HEK293 (cell line): ENCODE results near the gene TPCN2.
A peak's percentile ranks its signal among the peaks of the same experiment; 100 is the strongest.

ENCODE experiments used
- CTCF ChIA-PET: fragments of 350-600 bp; formaldehyde crosslinking; extraction: SDS; loops from one replicate; lab custom pipeline; 2021; ENCODE audit warnings: antibody characterized with exemption; lab: Yijun Ruan, JAX
- POLR2A ChIA-PET: fragments of 300-600 bp; formaldehyde crosslinking; extraction: SDS; loops from one replicate; lab custom pipeline; 2020; ENCODE audit warnings: antibody characterized with exemption, inconsistent platforms; lab: Yijun Ruan, JAX
- H3K27ac ChIP-seq: fragments of 200-500 bp; sonication (Bioruptor generic); 2 replicates; pipeline ENCODE4 v1.5.1; 2014; ENCODE audit warnings: low read depth, low read length, control low read depth, inconsistent platforms; ENCODE audit errors: extremely low read depth
- H3K36me3 ChIP-seq, 2 experiments: fragments of 200-500 bp in 1 of 2; sonication (Bioruptor generic) in 1 of 2; 1 replicate in 1 of 2; 2 replicates in 1 of 2; pipeline ENCODE4 v1.5.1; 2014 to 2017; ENCODE audit warnings: inconsistent platforms in 2 of 2, low read length in 2 of 2; ENCODE audit not compliant: control insufficient read depth in 2 of 2, insufficient read depth in 1 of 2
- H3K4me1 ChIP-seq: fragments of 200-500 bp; sonication (Bioruptor generic); 2 replicates; pipeline ENCODE4 v1.5.1; 2014; ENCODE audit warnings: mild to moderate bottlenecking, low read length, inconsistent platforms; ENCODE audit not compliant: control insufficient read depth, insufficient read depth
- H3K4me3 ChIP-seq: 2 replicates; pipeline ENCODE4 v1.5.1; 2011; ENCODE audit warnings: low read depth, mild to moderate bottlenecking, control low read depth, low read length, moderate library complexity
- H3K9me3 ChIP-seq: fragments of 200-500 bp; sonication (Bioruptor generic); 2 replicates; pipeline ENCODE4 v1.5.1; 2014; ENCODE audit warnings: low read depth, low read length, inconsistent platforms; ENCODE audit not compliant: control insufficient read depth, insufficient read depth
- BCL11B ChIP-seq: fragments of 450-650 bp; formaldehyde crosslinking; IDR thresholded peaks from 2 replicates; pipeline ENCODE4 v1.5.1; 2016; ENCODE audit warnings: low read depth, missing biosample characterization, missing genetic modification characterization
- HOXC10 ChIP-seq: sonication (generic); formaldehyde crosslinking; IDR thresholded peaks from 2 replicates; pipeline ENCODE4 v1.8.1; 2023; ENCODE audit warnings: mild to moderate bottlenecking, missing genetic modification reagents
- PRDM1 ChIP-seq: fragments of 450-650 bp; formaldehyde crosslinking; IDR thresholded peaks from 2 replicates; pipeline ENCODE4; 2016; ENCODE audit warnings: missing biosample characterization, missing genetic modification characterization
- SP3 ChIP-seq: fragments of 450-650 bp; formaldehyde crosslinking; IDR thresholded peaks from 2 replicates; pipeline ENCODE4 v1.5.1; 2016; ENCODE audit warnings: missing biosample characterization, missing genetic modification characterization
- ZBTB17 ChIP-seq: fragments of 450-650 bp; formaldehyde crosslinking; IDR thresholded peaks from 2 replicates; pipeline ENCODE4 v1.5.1; 2016; ENCODE audit warnings: missing biosample characterization, missing genetic modification characterization
- ZNF121 ChIP-seq: fragments of 450-650 bp; formaldehyde crosslinking; IDR thresholded peaks from 2 replicates; pipeline ENCODE4 v1.5.1; 2016; ENCODE audit warnings: missing biosample characterization, missing genetic modification characterization
- ZNF140 ChIP-seq: fragments of 450-650 bp; formaldehyde crosslinking; IDR thresholded peaks from 2 replicates; pipeline ENCODE4 v1.5.1; 2016; ENCODE audit warnings: missing biosample characterization, missing genetic modification characterization
- ZNF202 ChIP-seq: fragments of 450-650 bp; formaldehyde crosslinking; IDR thresholded peaks from 2 replicates; pipeline ENCODE4 v1.5.1; 2016; ENCODE audit warnings: missing biosample characterization, missing genetic modification characterization, borderline replicate concordance
- ZNF221 ChIP-seq: fragments of 450-650 bp; formaldehyde crosslinking; IDR thresholded peaks from 2 replicates; pipeline ENCODE4 v1.5.1; 2017; ENCODE audit warnings: missing biosample characterization, missing genetic modification characterization, borderline replicate concordance
- ZNF335 ChIP-seq: fragments of 450-650 bp; formaldehyde crosslinking; conservative IDR thresholded peaks from 2 replicates; pipeline ENCODE4 v1.5.1; 2016; ENCODE audit warnings: missing biosample characterization, missing genetic modification characterization
- ZNF350 ChIP-seq: fragments of 450-650 bp; formaldehyde crosslinking; IDR thresholded peaks from 2 replicates; pipeline ENCODE4 v1.5.0; 2017; ENCODE audit warnings: missing biosample characterization, mild to moderate bottlenecking, missing genetic modification characterization
- ZNF514 ChIP-seq: fragments of 450-650 bp; formaldehyde crosslinking; IDR thresholded peaks from 2 replicates; pipeline ENCODE4 v1.5.1; 2016; ENCODE audit warnings: missing biosample characterization, missing genetic modification characterization
- ZNF701 ChIP-seq: fragments of 450-650 bp; formaldehyde crosslinking; IDR thresholded peaks from 2 replicates; pipeline ENCODE4 v1.5.1; 2016; ENCODE audit warnings: missing biosample characterization, missing genetic modification characterization
- TF ChIP-seq, protein P1 (sequence below): fragments of 450-650 bp; formaldehyde crosslinking; conservative IDR thresholded peaks from 2 replicates; pipeline ENCODE4 v1.5.1; 2016; ENCODE audit warnings: low read depth, missing biosample characterization, missing genetic modification characterization
- TF ChIP-seq, protein P2 (sequence below): IDR thresholded peaks from 2 replicates; pipeline ENCODE4 v1.6.1; 2011; ENCODE audit warnings: mild to moderate bottlenecking, low read depth, low read length, borderline replicate concordance
- TF ChIP-seq, protein P3 (sequence below): sonication (generic); formaldehyde crosslinking; IDR thresholded peaks from 2 replicates; pipeline ENCODE4 v1.8.1; 2022; ENCODE audit warnings: mild to moderate bottlenecking, moderate library complexity, missing genetic modification reagents

The TPCN2 gene

DNA sequence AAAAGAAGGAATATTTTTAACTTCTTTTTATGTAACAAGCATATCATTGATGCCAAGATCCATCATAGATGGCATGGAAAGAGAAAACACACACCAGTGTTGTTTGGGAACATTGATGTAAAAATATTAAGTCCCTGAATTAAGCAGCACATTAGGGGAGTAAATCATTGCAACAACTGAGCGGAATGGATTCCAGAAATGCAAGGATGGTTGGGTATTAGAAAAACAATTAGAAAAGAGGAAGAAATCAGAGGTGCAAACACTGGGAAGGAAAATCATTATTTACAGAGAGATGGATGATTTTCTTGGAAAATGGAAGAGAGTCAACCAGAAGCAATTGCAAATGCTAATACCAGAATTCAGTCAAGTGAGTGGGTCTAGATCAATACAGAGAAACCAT, 115.1 kb downstream of the TPCN2 start:
- ChIA-PET CTCF (no interaction called here), POLR2A (no interaction called here)
- H3K4me1 ChIP-seq, result no peaks in the 10 kb centered on the region; the same call in 1 of the 2 replicates
- no peak for TF ChIP-seq ZNF221
- TF ChIP-seq ZNF140 (tag by site-specific recombination), result peak; percentile 79
- no peaks in the 10 kb centered on the region for H3K36me3 ChIP-seq
- H3K9me3 ChIP-seq, result no peaks in the 10 kb centered on the region
- no peak overlapping the region for H3K27ac ChIP-seq
- no peak overlapping the region for H3K4me3 ChIP-seq

DNA sequence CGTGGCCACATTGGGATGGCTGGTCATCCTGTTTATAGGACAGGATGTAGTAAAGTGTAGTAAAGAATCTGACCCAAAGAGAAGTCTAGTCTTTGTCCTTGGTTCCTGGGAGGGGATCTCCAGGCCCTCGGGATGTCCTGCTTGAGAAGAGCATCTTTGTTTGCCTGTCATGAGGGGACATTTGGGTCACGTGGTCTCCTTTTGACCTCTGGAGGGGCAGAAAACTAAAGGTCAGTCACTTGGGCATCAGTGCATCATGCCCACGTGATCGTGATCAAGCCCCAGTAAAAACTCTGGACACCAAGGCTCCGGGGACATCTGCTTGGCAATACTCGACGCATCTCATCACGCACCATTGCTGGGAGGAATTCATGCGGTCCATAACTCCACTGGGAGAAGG, 116.1 kb downstream of the TPCN2 start:
- Histone ChIP-seq H3K27ac (no peak overlapping the region), H3K9me3 (no peaks in the 10 kb centered on the region), H3K36me3 (no peaks in the 10 kb centered on the region), H3K4me3 (no peak overlapping the region), H3K4me1 (no peaks in the 10 kb centered on the region; the same call in 1 of the 2 replicates)
- CTCF ChIA-PET, result no interaction called here
- TF ChIP-seq ZNF701 (tag by site-specific recombination) (no peak), ZNF202 (no peak), HOXC10 (CRISPR knock-in tag) (no peak), ZBTB17 (no peak), PRDM1 (tag by site-specific recombination) (no peak), SP3 (tag by site-specific recombination) (no peak)
- TF ChIP-seq, protein P1, sequence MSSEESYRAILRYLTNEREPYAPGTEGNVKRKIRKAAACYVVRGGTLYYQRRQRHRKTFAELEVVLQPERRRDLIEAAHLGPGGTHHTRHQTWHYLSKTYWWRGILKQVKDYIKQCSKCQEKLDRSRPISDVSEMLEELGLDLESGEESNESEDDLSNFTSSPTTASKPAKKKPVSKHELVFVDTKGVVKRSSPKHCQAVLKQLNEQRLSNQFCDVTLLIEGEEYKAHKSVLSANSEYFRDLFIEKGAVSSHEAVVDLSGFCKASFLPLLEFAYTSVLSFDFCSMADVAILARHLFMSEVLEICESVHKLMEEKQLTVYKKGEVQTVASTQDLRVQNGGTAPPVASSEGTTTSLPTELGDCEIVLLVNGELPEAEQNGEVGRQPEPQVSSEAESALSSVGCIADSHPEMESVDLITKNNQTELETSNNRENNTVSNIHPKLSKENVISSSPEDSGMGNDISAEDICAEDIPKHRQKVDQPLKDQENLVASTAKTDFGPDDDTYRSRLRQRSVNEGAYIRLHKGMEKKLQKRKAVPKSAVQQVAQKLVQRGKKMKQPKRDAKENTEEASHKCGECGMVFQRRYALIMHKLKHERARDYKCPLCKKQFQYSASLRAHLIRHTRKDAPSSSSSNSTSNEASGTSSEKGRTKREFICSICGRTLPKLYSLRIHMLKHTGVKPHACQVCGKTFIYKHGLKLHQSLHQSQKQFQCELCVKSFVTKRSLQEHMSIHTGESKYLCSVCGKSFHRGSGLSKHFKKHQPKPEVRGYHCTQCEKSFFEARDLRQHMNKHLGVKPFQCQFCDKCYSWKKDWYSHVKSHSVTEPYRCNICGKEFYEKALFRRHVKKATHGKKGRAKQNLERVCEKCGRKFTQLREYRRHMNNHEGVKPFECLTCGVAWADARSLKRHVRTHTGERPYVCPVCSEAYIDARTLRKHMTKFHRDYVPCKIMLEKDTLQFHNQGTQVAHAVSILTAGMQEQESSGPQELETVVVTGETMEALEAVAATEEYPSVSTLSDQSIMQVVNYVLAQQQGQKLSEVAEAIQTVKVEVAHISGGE (tag by site-specific recombination), result no peak
- TF ChIP-seq, protein P2, sequence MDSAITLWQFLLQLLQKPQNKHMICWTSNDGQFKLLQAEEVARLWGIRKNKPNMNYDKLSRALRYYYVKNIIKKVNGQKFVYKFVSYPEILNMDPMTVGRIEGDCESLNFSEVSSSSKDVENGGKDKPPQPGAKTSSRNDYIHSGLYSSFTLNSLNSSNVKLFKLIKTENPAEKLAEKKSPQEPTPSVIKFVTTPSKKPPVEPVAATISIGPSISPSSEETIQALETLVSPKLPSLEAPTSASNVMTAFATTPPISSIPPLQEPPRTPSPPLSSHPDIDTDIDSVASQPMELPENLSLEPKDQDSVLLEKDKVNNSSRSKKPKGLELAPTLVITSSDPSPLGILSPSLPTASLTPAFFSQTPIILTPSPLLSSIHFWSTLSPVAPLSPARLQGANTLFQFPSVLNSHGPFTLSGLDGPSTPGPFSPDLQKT, result no peak
- TF ChIP-seq, protein P3, sequence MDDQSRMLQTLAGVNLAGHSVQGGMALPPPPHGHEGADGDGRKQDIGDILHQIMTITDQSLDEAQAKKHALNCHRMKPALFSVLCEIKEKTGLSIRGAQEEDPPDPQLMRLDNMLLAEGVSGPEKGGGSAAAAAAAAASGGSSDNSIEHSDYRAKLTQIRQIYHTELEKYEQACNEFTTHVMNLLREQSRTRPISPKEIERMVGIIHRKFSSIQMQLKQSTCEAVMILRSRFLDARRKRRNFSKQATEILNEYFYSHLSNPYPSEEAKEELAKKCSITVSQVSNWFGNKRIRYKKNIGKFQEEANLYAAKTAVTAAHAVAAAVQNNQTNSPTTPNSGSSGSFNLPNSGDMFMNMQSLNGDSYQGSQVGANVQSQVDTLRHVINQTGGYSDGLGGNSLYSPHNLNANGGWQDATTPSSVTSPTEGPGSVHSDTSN (CRISPR knock-in tag), result no peak
- POLR2A ChIA-PET, result no interaction called here

DNA sequence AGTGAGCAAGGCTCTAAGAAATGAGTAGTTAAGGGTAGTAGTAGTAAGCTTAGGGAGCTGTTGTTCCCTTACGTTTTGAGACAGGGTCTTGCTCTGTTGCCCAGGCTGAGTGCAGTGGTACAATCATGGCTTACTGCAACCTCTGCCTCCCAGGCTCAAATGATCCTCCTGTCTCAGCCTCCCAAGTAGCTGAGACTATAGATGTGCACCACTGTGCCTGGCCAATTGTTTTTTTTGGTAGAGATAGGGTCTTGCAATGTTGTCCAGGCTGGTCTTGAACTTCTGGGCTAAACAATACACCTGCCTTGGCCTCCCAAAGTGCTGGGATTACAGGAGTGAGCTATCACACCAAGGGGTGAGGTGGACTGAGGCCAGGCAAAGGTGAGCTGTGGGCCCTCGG, 117.0 kb downstream of the TPCN2 start:
- Histone ChIP-seq H3K4me1 (no peaks in the 10 kb centered on the region; the same call in 1 of the 2 replicates), H3K36me3 (no peaks in the 10 kb centered on the region), H3K9me3 (no peaks in the 10 kb centered on the region), H3K27ac (no peak overlapping the region), H3K4me3 (no peak overlapping the region)
- ChIA-PET POLR2A (interaction anchor here (1.4 kb wide), 1 partner anchor 9 kb away, joined by 6 read pairs; no protein-coding TSS in a partner anchor), CTCF (interaction anchor here (0.6 to 1.3 kb wide), 3 partner anchors 34 to 422 kb away, joined by 3 to 4 read pairs (median 3); no protein-coding TSS in a partner anchor)
- TF ChIP-seq ZNF335 (tag by site-specific recombination) (no peak), ZNF121 (tag by site-specific recombination) (peak; percentile 66), BCL11B (tag by site-specific recombination) (no peak), ZNF350 (tag by site-specific recombination) (no peak), ZNF514 (no peak)
